Measurements from ENCODE around the gene DYNC1H1.
"Not testable (repeated sequence)": the region's sequence is repeated elsewhere in the genome, so short reads cannot be mapped to it uniquely, and the experiment has no call there.

The DYNC1H1 gene

DNA sequence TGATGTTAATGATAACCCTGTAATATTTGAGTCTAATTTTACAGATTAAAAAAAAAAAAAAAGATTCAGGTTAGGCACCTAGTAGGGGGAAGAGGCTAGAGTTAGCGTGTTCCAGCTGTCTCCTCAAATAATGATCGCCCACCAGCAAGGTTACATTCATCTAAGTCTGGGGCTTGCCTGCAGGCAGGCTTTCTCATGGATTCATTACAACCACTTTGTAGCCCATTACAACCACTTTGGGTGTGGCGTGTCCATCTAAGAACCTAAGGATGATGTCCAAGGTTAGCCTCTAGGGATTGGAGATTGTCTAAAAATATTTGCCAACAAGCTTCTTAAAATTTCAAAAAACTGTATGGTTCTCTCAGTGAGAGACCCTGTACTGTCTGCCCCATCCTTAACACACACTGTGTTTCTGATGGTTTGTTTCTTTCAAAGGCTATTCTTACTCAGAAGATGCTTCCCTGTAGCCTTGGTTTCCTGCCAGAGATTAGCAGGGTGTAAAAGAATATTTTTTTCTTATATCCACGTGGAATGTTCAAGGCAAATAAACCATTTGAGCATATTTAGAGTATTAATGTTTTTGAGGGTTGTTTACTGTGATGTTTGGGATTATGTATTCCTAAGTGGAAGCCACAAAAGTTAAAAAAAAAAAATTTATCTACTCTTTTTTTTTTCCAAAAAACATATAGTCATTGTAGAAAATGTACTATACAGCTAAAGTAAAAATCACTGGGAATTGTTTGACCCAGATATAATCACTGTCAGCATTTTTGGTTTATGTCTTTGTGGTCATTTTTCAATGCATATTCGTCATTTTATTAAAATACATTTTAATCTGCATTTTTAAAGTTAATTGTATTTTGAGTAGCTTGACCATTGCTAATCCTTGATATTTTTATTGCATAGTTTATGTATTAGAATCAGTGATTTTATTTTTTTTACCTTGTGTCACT is 1.7 kb downstream of the DYNC1H1 start:
- DNase-seq: no peak

DNA sequence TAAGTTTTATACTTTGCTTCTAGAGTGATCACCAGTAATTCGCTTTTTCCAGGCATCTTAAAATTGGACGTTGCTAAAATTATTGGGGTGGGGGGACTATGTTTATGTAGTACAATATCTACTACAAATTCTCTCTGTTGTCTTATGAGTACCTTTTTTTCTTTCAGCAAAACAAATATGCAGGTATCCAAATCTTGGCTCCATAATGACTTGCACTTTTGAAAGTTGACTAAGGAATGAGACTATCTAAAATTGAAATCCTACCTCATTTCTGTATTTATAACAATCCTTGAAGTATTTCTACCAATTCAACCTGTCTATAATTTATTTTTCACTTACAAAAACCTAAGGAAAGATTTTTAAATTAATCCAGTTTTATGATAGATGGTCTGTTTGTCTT is 2.4 kb downstream of the DYNC1H1 start:
- no peak for DNase-seq

DNA sequence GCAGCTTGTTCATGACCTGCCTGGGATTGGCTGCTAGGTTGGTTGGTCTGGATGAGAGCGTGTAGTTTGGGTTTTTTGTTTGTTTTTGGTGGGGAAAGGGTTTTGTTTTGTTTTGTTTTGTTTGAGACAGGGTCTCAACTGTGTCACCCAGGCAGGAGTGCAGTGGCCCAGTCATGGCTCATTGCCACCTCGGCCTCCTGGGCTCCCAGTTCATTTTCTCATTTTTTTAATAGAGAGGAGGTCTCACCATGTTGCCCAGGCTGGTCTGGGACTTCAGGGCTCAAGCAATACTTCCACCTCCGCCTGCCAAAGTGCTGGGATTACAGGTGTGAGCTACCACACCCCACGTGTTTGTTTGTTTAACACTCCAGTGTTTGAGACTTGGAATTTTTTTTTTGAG is 3.8 kb downstream of the DYNC1H1 start:
- no peak for DNase-seq

DNA sequence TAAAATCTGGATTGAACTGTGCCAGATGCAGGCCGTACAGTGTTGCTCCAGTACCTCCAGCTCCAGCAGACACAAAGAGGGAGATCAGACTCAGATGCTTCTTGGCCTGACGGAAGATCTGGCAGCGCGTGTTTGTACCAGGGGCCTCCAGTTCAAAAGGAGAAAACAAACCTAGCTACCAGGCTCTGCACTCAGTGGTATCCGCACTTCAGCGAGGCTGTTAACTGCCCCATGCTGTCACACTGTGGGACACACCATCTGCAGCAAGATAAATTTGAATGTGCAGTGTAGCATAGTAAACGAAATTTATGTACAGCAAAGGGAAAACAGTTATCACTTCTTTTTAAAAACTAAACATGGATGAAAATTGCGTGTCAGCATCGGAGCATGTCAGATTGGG is 5.1 kb downstream of the DYNC1H1 start:
- DNase-seq: no peak

DNA sequence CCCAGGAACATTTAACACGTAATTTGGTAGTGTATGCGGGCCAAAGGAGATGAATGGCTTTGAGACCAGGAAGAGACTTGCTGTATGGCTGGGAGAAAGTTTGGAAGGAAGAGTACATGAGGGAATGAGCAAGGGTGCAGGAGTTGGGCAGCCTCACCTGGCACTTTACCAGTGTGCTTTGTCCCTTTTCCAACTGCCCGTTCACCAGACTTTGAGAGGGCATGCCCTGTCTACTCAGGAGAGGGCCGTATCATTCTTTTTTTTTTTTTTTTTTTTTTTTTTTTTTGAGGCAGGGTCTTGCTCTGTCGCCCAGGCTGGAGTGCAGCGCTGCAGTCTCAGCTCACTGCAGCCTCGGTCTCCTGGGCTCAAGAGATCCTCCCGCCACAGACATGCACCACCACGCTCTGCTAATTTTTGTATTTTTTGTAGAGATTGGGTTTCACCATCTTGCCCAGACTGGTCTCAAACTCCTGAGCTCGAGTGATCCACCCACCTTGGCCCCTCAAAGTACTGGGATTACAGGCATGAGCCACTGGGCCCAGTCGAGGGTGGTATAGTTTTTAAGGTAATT is 6.5 kb downstream of the DYNC1H1 start:
- no peak for DNase-seq

DNA sequence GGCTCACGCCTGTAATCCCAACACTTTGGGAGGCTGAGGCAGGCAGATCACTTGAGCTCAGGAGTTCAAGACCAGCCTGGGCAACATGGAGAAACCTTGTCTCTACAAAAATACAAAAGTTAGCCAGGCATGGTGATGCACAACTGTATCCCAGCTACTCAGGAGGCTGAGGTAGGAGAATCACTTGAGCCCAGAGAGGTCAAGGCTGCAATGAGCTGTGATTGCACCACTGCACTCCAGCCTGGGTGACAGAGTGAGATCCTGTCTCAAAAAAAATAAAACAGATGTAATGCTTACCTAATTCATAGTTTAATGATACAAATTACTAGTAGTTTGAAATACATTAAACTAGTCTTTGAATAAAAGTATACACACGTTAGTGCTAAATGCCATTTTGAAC is 7.1 kb downstream of the DYNC1H1 start:
- DNase-seq: not testable (repeated sequence)

DNA sequence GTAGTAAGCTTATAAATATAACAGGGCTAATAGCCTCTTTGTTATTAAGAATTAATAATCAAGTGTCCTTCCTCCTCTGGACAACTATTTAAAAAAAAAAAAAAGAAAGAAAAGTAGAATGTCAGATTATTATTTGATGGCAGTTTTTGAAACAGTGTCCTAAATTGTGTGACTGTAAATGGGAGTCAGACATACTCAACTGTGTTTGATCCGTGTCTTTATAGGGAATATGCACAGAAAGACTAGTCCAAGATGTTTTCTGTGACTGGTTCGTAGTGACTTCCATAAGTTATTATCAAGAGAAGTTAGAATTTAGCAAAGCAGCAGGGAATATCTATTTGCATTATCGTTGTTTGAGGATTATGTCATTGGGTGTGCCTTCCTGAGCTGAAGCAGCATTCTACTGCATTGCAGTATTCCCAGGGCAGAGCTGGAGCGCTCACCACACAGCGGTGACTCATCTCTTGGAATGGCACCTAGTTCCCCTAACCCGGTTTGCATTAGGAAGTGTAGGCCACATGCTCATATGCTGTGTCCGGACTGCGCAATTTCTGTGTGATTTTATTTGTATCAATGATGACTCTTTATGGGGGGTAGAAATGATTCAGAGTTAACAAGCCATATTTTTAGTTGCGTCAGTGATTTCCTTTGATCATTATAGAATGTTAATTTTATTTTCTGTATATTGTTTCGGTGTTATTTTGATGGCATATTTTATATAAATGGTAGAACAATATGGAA is 7.9 kb downstream of the DYNC1H1 start:
- no peak for DNase-seq

DNA sequence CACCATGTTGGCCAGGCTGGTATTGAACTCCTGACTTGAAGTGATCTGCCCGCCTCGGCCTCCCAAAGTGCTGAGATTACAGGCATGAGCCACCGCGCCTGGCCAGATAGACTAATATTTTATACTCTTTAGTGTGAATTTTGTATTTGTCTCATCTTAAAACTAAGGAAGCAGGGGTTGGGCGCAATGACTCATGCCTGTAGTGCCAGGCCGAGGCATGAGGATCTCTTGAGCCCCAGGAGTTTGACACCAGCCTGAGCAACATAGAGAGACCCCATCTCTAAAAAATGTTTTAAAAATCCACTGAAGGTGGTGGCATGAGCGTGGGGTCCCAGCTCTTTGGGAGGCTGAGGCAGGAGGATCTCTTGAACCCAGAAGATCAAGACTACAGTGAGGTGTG is 9.0 kb downstream of the DYNC1H1 start:
- DNase-seq: no peak

DNA sequence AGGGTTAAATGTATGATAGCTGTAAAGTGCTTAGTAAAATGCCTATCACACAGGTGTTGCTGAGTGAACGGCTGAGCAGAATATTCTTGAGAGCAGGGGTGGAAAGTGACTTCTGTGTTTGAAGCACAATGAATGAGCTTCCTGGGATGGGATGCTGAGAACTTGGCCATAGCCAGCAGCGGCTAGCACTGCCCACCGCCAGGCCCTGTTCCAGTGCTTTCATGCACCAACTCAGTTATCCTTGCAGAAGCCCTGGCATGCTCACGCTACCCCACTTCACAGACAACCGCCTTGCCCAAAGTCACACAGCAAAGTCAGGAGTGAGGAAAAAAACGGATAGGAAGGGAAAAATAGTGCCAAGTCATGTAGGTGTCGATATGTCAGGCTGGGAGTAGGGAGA is 10.9 kb downstream of the DYNC1H1 start:
- no peak for DNase-seq

DNA sequence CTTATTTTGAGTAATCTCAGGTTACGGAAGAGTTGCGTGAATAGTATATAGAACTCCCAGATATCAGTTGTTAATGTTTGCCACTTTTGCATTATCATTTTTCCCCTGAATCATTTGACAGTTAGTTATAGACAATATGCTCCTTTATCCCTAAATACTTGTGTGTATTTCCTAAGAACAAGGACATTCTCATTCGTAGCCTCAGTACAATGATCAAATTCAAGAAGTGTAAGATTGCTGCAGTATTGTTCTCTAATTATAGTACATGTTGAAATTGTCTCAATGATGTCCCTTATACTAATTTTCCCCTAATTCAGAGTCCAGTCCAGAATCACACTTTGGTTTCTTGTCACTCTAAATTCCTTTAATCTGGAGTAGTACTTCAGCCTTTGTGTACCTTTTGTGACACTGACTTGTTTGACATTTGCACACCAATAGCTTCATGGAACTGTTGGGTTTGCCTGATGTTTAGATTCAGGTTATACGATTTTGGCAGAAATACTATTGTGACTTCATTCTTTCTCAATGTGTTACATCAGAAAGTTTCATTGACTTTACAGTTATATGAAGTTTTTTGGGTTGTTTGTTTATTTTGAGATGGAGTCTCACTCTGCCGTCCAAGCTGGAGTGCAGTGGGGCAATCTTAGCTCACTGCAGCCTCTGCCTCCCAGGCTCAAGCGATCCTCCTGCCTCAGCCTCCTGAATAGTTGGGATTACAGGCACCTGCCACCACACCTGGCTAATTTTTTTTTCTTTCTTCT is 13.1 kb downstream of the DYNC1H1 start:
- DNase-seq: no peak

DNA sequence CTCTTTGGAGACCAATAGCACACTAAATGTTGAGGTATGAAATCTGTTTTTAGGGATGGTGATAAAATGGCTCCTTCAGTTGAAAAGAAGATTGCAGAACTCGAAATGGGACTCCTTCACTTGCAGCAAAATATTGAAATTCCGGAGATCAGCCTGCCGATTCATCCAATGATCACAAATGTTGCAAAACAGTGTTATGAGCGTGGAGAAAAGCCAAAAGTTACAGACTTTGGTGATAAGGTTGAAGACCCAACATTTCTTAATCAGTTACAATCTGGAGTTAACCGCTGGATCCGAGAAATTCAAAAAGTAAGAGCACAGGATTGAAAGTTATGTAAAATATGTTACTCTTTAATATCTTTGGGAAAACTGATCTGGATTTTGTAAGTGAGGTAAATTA is 15.3 kb downstream of the DYNC1H1 start:
- no peak for DNase-seq

DNA sequence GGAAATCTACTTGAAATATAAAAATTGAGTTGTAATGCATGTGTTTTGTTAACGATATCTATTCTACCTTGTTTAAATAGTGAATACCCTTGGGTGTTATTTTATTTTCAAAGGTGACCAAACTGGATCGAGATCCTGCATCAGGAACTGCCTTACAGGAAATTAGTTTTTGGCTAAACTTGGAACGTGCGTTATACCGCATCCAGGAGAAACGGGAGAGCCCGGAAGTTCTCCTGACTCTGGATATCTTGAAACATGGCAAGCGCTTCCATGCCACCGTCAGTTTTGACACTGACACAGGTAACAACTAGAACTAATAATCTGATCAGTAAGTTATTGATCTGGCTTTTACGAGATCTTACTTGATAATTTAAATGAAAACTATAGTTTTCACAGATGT is 15.9 kb downstream of the DYNC1H1 start:
- DNase-seq: no peak

DNA sequence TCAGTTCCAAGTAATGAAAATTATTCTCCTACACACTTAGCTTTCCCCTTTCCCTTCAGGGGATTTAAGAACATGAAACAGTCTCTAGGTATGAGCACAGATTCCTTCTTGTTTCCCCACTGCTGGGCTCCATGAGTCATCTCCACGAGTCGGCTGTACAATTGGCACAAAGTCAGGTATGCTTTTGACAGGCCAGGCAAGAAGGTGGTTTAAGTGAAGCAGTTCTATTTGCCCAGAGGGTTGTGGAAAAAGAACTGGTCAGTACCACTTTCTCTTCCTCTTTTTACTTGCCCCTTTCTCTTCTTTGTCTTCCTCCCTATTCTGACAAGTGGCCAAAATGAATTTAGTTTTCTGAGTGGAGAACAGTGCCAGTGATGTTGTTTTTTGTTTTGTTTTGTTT is 16.3 kb downstream of the DYNC1H1 start:
- no peak for DNase-seq

DNA sequence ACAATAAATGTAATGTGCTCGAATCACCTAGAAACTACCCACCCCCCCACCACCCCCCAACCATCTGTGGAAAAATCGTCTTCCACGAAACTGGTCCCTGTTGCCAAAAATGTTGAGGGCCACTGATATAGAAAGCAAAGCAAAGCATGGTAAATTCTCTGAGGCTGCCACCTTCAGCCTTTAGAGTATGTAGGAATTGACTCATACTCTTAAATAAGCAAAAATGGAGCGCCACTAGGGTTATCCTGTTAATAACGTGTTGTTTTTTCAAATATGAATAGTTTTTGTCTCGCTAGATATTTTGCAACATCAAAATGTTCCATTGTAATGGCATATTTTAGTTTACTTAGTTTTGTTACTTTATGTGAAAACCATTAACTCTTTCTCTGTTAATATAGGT is 18.2 kb downstream of the DYNC1H1 start:
- no peak for DNase-seq

DNA sequence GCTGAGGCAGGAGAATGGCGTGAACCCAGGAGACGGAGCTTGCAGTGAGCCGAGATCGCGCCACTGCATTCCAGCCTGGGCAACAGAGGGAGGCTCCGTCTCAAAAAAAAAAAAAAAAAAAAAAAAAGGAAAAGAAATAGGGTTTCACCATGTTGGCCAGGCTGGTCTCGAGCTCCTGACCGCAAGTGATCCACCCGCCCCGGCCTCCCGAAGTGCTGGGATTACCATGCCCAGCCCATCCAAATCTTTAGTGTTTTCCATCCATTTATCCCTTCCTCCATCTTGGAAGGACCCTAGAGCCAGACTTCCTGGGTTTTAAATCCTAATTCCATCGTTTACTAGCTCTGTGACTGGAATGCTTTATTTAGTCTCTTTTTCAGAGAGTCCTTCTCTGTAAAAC is 20.5 kb downstream of the DYNC1H1 start:
- DNase-seq: not testable (repeated sequence)

DNA sequence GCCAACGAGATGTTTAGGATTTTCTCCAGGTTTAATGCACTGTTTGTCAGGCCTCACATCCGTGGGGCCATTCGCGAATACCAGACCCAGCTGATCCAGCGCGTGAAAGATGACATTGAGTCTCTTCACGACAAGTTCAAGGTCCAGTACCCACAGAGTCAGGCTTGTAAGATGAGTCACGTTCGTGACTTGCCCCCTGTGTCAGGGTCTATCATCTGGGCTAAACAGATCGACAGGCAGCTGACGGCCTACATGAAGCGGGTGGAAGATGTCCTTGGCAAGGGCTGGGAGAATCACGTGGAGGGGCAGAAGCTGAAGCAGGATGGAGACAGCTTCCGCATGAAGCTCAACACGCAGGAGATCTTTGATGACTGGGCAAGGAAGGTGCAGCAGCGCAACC is 21.6 kb downstream of the DYNC1H1 start:
- DNase-seq: no peak

DNA sequence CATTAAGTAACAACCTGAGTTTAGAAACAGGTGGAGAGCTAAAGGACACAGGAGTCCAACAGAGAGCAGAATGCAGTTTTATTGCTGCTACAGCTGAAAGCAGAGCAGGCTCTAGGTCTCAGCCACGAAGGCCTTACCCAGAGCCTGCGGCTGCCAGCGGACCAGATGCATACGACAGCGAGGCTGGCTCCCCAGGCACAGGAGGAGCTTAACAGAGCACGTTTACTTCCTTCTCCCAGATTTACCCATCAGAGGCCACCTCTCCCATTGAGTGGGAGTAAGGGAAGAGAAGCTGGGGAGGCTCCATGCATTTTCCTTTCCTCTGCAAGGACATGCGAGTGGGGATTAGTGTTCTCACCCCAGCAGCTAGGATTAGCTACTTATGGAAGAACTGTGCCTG is 22.6 kb downstream of the DYNC1H1 start:
- no peak for DNase-seq

DNA sequence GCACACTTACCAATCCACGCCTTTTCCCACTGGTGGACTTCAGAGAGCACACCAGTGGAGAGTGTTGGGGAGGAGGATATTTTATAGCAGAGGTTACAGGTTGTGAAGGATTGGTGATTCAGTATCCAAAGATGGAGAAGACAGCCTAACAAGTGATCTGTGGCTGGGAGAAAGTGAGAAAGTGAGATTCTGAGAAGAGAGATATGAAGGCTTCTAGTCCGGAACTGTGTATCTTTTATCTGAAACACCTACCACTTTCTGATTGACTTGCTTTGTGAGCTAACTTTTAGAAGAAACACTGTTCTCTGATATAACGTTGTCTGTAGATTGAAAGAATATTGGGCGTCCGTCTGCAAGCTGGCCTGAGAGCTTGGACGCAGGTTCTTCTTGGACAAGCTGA is 24.0 kb downstream of the DYNC1H1 start:
- no peak for DNase-seq

DNA sequence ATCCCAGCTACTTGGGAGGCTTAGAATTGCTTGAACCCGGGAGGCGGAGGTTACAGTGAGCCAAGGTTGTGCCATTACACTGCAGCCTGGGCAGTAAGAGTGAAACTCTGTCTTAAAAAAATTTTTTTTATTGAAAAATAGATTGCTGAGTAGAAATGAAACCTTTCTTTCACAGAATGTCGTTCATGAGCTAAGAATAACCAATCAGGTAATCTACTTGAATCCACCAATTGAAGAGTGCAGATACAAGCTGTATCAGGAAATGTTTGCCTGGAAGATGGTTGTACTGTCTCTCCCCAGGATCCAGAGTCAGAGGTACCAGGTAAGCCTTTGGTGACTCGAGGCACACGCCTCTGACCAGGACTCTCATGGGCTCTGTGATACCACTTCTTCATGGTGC is 27.0 kb downstream of the DYNC1H1 start:
- DNase-seq: no peak

DNA sequence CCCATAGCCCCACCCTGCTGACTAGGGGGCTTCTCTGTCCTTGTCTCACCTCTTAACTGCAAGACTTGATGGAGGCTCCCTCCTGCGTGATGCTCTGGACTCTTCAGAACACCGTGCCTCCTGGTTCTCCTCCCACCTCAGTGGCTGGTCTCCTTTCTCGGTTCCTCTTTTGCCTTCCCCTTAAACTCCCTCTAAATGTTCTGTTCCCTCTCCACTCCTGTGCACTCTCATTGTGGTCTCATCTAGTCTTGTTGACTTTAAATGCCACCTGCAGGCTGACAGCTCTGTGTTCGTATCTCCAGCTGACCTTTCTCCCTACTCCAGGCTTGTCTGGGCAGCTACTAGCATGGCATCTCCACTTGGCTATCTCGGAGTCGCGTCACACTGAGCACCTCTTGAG is 28.3 kb downstream of the DYNC1H1 start:
- no peak for DNase-seq

DNA sequence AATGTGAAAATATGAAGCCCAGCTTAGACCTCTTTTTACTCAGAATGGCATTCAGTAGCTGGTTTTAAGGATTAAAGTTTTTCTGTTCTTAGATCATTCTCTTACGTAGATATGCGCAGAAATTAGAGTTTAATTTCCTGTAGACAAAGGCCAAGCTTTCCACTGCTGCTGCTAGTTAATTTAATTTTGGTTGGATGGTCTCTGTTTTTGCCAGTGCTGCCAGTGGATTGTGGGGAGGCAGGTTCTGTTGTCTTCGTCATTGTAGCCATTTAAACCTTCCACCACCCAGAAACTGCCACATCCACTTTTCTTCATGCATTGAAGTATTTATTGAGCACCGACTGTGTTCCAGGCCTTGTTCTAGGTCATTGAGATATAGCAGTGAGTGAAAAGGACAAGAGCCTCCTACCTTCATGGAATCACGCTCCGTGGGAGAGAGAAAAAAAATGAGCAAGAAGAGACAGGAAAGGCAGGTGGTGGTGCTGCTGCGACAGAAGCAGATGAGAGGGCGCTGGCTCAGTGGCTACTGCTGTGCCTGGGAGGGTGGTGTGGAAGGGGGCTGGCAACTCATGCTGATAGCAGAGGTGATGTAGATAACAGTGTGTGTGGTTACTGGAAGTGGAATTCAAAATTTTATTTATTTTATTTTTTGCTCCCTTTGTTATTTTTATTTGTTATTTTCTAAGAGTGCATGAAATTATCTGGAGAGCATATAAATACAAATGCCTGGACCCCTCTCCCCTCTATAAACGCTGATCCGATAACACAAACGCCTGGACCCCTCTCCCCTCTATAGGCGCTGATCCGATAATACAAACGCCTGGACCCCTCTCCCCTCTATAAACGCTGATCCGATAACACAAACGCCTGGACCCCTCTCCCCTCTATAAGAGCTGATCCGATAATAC is 33.3 kb downstream of the DYNC1H1 start:
- no peak for DNase-seq

DNA sequence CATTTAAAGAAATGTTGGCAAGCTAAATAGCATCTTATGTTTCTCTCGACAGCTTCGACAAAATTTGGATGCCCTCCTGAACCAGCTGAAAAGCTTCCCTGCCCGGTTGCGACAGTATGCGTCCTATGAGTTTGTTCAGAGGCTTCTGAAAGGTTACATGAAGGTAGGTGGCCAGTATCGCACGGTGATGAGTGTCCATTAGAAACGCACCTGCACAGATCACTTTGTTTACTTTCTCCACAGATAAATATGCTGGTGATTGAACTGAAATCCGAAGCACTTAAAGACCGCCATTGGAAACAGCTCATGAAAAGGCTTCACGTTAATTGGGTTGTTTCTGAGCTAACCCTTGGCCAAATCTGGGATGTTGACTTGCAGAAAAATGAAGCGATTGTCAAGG is 36.5 kb downstream of the DYNC1H1 start:
- no peak for DNase-seq

All from stimulated activated CD4-positive, alpha-beta T cell treated with anti-CD3 and anti-CD28 coated beads, Interleukin-4, amount 100 ng/mL, for 24 hours (primary cell).